ENCODE results near the gene ATOH1. TPM values are rescaled to one million over a fixed set of nuclear protein-coding genes. Genes with fewer than 3 reads are reported as not detected.

The ATOH1 gene
- total and polyA plus RNA-seq, 10 of the 15 experiments (the other 5 are each of a cell fraction or from before 2014, with no cell fraction given) = not detected

DNA sequence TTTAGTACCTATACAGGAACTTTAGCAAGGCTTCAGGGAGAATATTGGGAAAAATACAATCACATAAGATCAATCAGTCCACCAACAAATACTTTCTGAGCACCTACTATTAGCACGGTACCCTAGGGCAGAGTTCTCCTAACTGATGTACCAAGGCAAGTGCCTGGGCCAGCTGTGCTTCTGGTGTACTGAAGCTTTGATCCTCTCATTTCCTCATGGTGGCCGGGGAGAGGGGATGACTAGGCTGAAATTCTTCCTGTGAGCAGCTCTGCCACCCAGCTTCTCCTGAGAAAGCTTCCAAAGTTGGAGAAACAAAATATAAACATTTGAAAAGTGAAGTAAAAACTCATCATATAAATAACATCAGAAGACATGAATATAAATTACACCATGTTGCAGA, 49.3 kb upstream of the ATOH1 start:
- H3K79me2 ChIP-seq (ENCODE audit: control insufficient read depth, insufficient read depth, low read length) = no peaks in the 10 kb centered on the region
- intact Hi-C loops (cut with micrococcal nuclease; ENCODE audit: unreplicated experiment) (no loop called here), in situ Hi-C loops (cut with MboI) (loop anchor here (25.0 kb wide), 1 partner anchor 358 kb away; no protein-coding TSS in a partner anchor)
- H3K4me2 ChIP-seq (ENCODE audit: control insufficient read depth, insufficient read depth) = no peak overlapping the region
- H3K27ac ChIP-seq (ENCODE audit: control insufficient read depth, insufficient read depth) = no peak overlapping the region
- no peak for DNase-seq (ENCODE audit: low read depth, low spot score)
- H3K4me3 ChIP-seq = no peak overlapping the region
- H4K20me1 ChIP-seq (ENCODE audit: control insufficient read depth, insufficient read depth) = no peaks in the 10 kb centered on the region
- ATAC-seq = no peak
- RAD21 ChIA-PET (ENCODE audit: unreplicated experiment) = interaction anchor here (0.6 kb wide), 1 partner anchor 168 kb away, joined by 3 read pairs; no protein-coding TSS in a partner anchor
- SMC1A ChIA-PET (ENCODE audit: uncharacterized antibody, unreplicated experiment) = interaction anchor here (1.4 kb wide), 1 partner anchor 9 kb away, joined by 3 read pairs; no protein-coding TSS in a partner anchor
- no peaks in the 10 kb centered on the region for H3K27me3 ChIP-seq (replicated peaks in 1 of 2; ENCODE audit: control insufficient read depth in 2 of 2, insufficient read depth in 2 of 2, low read length in 1 of 2)
- CTCF ChIA-PET = interaction anchor here (1.0 to 2.9 kb wide), 3 partner anchors 12 to 69 kb away, joined by 3 to 9 read pairs (median 9); no protein-coding TSS in a partner anchor
- WGBS (ENCODE audit: insufficient coverage, insufficient replicate concordance, low lambda C conversion rate, missing lambda C conversion rate) = 34% methylated on average over 2 of the region's 2 CpGs
- no TSS peak for BruUV-seq (replicated peaks)
- H3K9ac ChIP-seq (ENCODE audit: control insufficient read depth, insufficient read depth, low read length) = no peak overlapping the region
- no peak for FAIRE-seq
- H3K4me1 ChIP-seq (ENCODE audit: control insufficient read depth, insufficient read depth, low read length) = no peaks in the 10 kb centered on the region
- POLR2A ChIA-PET = no interaction called here
- no peaks in the 10 kb centered on the region for H3K9me3 ChIP-seq (replicated peaks; ENCODE audit: control insufficient read depth, insufficient read depth, low read length)
- no peaks in the 10 kb centered on the region for H3K36me3 ChIP-seq (ENCODE audit: control insufficient read depth in 2 of 2, insufficient read depth in 2 of 2, low read length in 1 of 2)
- H2AFZ ChIP-seq (ENCODE audit: control insufficient read depth, low read depth, low read length) = no peak overlapping the region
- TF ChIP-seq IRF4 (IDR thresholded peaks at IDR 0.05; ENCODE audit: low read depth, low read length) (no peak), ESRRA (IDR thresholded peaks at IDR 0.05; ENCODE audit: low read length) (no peak), ZNF274 (IDR thresholded peaks at IDR 0.05; ENCODE audit: insufficient read depth, insufficient read length) (no peak), NBN (IDR thresholded peaks at IDR 0.05) (no peak), ZNF217 (IDR thresholded peaks at IDR 0.05) (no peak), CHD2 (IDR thresholded peaks at IDR 0.05; ENCODE audit: borderline replicate concordance, low read depth, low read length) (no peak), ATF3 (IDR thresholded peaks at IDR 0.05; ENCODE audit: borderline replicate concordance, extremely low read depth, low read depth, low read length) (no peak), SIX5 (IDR thresholded peaks at IDR 0.05; ENCODE audit: low read depth, low read length, severe bottlenecking) (no peak), BCL11A (IDR thresholded peaks at IDR 0.05; ENCODE audit: low read depth, low read length) (no peak), TAF1 (IDR thresholded peaks at IDR 0.05; ENCODE audit: borderline replicate concordance, low read depth, low read length) (no peak), NR2F1 (conservative IDR thresholded peaks at IDR 0.05) (no peak), EZH2 (IDR thresholded peaks at IDR 0.05; ENCODE audit: borderline replicate concordance, control insufficient read depth, low read depth, low read length) (no peak), CEBPB (IDR thresholded peaks at IDR 0.05; ENCODE audit: borderline replicate concordance in 1 of 2, low read depth in 2 of 2, low read length in 2 of 2) (no peak)
- TF ChIP-seq, protein P1, sequence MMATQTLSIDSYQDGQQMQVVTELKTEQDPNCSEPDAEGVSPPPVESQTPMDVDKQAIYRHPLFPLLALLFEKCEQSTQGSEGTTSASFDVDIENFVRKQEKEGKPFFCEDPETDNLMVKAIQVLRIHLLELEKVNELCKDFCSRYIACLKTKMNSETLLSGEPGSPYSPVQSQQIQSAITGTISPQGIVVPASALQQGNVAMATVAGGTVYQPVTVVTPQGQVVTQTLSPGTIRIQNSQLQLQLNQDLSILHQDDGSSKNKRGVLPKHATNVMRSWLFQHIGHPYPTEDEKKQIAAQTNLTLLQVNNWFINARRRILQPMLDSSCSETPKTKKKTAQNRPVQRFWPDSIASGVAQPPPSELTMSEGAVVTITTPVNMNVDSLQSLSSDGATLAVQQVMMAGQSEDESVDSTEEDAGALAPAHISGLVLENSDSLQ (IDR thresholded peaks at IDR 0.05) = no peak
- TF ChIP-seq, protein P2, sequence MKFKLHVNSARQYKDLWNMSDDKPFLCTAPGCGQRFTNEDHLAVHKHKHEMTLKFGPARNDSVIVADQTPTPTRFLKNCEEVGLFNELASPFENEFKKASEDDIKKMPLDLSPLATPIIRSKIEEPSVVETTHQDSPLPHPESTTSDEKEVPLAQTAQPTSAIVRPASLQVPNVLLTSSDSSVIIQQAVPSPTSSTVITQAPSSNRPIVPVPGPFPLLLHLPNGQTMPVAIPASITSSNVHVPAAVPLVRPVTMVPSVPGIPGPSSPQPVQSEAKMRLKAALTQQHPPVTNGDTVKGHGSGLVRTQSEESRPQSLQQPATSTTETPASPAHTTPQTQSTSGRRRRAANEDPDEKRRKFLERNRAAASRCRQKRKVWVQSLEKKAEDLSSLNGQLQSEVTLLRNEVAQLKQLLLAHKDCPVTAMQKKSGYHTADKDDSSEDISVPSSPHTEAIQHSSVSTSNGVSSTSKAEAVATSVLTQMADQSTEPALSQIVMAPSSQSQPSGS (IDR thresholded peaks at IDR 0.05; ENCODE audit: low read length) = no peak
- TF ChIP-seq, protein P3, sequence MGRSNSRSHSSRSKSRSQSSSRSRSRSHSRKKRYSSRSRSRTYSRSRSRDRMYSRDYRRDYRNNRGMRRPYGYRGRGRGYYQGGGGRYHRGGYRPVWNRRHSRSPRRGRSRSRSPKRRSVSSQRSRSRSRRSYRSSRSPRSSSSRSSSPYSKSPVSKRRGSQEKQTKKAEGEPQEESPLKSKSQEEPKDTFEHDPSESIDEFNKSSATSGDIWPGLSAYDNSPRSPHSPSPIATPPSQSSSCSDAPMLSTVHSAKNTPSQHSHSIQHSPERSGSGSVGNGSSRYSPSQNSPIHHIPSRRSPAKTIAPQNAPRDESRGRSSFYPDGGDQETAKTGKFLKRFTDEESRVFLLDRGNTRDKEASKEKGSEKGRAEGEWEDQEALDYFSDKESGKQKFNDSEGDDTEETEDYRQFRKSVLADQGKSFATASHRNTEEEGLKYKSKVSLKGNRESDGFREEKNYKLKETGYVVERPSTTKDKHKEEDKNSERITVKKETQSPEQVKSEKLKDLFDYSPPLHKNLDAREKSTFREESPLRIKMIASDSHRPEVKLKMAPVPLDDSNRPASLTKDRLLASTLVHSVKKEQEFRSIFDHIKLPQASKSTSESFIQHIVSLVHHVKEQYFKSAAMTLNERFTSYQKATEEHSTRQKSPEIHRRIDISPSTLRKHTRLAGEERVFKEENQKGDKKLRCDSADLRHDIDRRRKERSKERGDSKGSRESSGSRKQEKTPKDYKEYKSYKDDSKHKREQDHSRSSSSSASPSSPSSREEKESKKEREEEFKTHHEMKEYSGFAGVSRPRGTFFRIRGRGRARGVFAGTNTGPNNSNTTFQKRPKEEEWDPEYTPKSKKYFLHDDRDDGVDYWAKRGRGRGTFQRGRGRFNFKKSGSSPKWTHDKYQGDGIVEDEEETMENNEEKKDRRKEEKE (IDR thresholded peaks at IDR 0.05) = no peak
- TF ChIP-seq, protein P4, sequence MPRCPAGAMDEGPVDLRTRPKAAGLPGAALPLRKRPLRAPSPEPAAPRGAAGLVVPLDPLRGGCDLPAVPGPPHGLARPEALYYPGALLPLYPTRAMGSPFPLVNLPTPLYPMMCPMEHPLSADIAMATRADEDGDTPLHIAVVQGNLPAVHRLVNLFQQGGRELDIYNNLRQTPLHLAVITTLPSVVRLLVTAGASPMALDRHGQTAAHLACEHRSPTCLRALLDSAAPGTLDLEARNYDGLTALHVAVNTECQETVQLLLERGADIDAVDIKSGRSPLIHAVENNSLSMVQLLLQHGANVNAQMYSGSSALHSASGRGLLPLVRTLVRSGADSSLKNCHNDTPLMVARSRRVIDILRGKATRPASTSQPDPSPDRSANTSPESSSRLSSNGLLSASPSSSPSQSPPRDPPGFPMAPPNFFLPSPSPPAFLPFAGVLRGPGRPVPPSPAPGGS (IDR thresholded peaks at IDR 0.05; ENCODE audit: borderline replicate concordance, insufficient read depth, low read depth, low read length, poor library complexity, severe bottlenecking) = no peak
- TF ChIP-seq, protein P5, sequence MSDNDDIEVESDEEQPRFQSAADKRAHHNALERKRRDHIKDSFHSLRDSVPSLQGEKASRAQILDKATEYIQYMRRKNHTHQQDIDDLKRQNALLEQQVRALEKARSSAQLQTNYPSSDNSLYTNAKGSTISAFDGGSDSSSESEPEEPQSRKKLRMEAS (IDR thresholded peaks at IDR 0.05; ENCODE audit: low read depth, low read length) = no peak

Measured in GM12878 (cell line).